NCI-H1694 (cell line): Measurements from ENCODE around the gene DNAJC3.
"Not testable (repeated sequence)": the region's sequence is repeated elsewhere in the genome, so short reads cannot be mapped to it uniquely, and the experiment has no call there.

Experiments
- DNase-seq: peaks from one replicate; lab custom pipeline; 2025; lab: John Stamatoyannopoulos, UW

Gene DNAJC3

DNA sequence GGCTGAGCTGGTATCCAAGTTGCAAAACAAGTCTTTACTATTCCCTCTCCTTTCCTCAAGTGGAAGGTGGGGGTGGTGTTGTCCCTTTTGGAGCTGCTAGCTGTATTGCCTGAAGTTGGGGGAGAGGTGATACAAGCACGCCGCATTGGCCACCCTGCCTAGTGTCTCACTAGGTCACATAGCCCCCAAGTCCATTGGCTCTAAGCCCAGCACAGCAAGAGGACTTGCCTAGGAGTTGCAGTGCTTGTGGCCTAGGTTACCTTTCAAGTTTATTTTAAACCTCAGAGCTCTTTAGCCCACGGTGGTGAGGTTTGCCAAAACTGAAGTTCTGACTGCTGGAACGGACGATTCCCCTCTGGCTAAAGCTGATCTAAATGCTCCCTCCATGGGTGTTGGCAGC is 5.3 kb upstream of the DNAJC3 start:
- DNase-seq, result no peak

GRCh38 chr13:95676105-95676761 is 706 bp upstream of the DNAJC3 start:
- DNase-seq, result no peak

DNA sequence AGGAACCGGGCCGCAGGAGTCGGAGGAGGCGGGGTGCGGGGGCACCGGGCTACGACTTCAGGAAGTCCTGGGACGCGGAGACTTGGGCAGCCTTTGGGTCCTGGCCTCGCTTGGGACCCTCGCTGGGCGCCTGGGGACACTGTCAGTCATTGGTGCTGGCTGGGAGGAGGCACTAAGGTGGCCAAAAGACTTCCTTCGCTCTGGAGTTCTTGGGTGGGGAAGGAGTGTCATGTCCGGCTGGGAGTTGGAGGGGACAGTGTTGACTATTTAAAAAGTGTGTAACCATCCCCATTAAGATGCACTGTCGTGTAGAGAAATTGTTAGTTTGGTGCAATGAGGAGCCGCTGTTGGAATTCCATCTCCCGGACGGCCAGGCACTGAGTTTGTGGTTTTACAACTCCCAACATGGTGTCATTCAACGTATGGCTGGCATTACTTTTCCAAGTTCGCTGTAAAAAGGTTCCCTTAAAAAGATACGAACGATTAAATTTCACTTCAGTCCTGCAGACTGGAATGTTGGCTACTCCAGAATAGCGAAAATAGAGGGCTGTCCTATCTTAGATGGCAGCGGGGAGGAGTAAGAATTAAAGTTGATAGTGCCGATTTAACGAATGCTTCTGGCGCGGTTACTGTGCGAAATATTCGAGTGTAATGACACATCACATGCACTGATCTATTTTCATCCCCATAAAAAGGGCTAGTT is 776 bp downstream of the DNAJC3 start:
- DNase-seq, result no peak

- DNase-seq, result no peak
Observed at GRCh38 chr13:95678967-95679366, 2.0 kb downstream of the DNAJC3 start.

GRCh38 chr13:95679722-95680121 is 2.8 kb downstream of the DNAJC3 start:
- no peak for DNase-seq

DNA sequence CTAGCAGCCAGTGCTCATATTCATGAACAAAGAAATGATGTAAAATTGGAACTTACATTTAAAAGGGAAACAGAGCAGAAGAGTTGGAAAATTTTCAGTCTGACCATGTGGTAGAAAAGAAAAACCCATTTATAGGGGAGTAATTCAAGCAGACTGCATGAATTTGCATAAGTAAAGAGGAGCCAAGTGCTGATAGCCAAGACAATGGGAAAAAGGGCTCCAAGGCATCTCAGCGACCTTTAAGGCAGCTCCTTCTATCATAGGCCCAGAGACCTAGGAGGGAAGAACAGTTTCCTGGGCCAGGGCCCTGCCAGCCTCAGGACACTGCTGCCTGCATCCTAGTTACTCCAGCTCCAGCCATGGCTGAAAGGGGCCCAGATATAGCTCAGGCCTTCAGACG is 7.5 kb downstream of the DNAJC3 start:
- DNase-seq, result no peak

GRCh38 chr13:95684960-95685359 is 8.0 kb downstream of the DNAJC3 start:
- DNase-seq, result not testable (repeated sequence)

DNA sequence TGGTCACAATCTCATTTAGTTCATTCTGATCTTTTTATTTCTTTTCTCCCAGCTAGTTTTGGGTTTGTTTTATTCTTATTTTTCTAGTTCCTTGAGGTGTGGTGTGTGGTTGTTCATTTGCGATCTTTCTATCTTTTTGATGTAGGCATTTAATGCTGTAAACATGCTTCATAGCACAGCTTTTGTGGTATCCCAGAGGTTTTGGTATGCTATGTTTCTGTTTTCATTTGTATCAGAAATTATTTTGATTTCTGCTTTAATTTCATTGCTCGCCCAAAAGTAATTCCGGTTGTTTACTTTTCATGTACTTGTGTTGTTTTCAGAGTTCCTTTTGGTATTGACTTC is 12.6 kb downstream of the DNAJC3 start:
- no peak for DNase-seq

DNA sequence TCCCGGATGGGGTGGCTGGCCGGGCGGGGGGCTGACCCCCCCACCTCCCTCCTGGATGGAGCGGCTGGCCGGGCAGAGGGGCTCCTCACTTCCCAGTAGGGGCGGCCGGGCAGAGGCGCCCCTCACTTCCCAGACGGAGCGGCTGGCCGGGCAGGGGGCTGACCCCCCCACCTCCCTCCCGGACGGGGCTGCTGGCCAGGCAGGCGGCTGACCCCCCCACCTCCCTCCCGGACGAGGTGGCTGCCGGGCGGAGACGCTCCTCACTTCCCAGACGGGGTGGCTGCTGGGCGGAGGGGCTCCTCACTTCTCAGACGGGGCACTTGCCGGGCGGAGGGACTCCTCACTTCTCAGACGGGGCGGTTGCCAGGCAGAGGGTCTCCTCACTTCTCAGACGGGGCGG is 14.0 kb downstream of the DNAJC3 start:
- not testable (repeated sequence) for DNase-seq

DNA sequence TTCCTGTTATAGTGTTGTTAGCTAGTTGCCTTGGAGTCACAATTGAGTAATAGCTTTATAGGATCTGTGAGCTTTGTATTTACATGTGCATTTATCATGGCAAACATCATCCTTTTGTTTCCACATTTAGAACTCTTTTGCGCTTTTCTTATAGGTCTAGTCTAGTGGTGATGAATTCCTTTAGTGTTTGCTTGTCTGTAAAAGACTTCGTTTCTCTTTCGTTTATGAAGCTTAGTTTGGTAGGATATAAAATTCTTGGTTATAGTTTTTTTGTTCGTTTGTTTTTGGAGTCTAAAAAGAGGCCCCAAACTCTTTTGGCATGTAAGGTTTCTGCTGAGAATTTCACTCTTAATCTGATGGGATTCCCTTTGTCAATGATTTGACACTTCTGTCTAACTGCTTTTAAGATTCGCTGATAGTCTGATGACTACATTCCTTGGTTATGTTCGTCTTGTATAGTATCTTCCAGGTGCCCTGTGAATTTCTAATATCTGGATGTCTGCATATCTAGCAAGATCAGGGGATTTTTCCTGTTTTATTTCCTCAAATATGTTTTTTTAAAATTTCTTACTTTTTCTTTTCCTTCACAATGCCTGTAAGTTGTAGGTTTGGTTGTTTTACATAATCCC is 20.2 kb downstream of the DNAJC3 start:
- DNase-seq, result no peak

DNA sequence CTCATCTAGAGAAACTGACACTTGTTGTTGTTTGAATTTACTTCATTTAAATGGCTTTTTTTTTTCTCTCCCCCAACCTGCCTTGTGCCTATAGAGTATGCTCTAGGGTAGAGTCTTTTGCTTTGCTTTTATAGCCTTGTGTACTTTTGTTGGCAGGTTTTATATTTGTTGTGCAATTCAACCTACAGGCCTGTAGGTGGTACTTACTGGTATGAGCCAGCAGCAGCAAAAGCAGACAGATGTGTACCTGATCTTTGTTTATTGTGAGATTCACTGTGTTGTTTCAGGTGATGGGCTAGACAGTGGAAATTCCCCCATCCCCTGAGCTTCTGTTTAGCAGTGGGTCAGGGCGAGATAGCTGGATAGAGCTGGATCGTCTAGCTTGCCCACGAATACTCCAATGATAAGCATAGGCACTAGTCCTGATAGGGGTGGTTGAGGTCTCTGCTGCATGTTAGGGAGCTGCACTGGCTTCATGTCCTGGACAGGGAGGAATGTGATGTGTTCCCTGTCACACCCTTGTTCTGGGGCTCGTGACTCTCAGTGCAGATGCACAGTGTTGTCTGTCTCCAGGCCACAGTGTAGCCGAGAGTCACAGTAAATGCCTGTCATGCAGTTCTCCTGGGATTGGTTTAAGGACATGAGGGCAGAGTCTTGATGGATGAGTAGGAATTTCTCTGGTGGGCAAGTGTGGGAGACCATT is 21.3 kb downstream of the DNAJC3 start:
- no peak for DNase-seq

GRCh38 chr13:95703576-95703975 is 26.6 kb downstream of the DNAJC3 start:
- DNase-seq, result no peak

GRCh38 chr13:95704510-95704909 is 27.6 kb downstream of the DNAJC3 start:
- DNase-seq, result peak; percentile 30

GRCh38 chr13:95706356-95706755 is 29.4 kb downstream of the DNAJC3 start:
- no peak for DNase-seq

GRCh38 chr13:95707035-95707434 is 30.1 kb downstream of the DNAJC3 start:
- DNase-seq, result no peak

DNA sequence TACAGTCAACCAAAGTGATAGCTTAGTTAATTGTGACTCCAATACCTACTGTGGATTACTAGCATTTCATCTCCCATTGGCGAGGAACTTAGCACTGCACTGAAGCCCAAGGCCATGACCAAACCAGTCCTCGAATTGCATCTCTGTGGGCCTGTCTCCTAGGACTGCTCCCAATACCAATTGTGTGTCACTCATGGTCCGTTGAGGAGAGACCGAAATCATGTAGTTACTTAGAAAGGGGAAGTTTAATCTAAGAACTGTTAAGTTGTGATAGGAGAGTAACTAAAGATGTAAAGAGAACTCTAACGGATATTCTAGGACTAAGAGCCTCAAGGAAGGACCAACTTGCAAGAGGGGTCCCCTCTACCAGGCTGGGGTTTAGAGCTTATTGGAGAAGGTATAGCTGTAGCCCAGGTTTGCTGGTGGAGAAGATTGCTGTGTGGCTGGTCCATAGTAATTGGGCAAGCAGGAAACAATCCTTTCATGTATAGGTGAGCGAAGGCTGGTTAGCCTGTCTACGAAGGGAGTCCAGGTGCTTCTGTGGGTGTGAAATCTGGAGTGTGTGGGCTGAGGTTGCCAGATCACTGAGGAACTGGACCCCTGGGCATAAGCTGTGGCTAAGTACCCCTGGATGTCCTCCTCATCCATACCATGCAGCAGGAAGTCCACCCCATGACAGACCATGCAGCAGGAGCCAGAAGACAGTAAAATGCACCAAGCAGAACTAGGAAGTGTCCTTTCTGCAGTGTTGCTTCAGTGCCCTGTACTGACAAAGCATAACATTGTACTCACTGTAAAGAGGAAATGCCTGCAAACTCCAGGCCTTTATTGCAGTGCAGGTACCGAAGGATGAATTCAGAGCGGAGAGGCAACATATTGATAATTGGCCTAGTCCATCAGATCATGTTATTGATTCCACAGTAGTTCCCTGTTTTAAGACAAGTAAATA is 30.8 kb downstream of the DNAJC3 start:
- DNase-seq, result no peak

- no peak for DNase-seq
Observed at GRCh38 chr13:95708391-95708774, 31.4 kb downstream of the DNAJC3 start.

GRCh38 chr13:95708811-95709500 is 32.0 kb downstream of the DNAJC3 start:
- DNase-seq, result no peak

DNA sequence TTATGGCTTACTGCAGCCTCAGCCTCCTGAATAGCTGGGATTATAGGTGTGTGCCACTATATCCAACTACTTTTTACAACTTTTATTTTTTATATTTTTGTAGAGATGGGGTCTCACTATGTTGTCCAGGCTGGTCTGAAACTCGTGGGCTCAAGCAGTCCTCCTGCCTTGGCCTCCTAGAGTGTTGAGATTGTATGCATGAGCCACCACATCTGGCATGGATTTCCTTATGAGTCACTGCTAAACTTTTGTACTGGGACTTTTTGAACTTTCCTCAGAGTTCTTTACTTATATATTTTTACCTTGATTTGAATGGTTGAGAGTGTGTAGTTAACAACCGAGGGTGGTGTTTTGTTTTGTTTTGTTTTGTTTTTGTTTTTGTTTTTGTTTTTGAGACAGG is 33.4 kb downstream of the DNAJC3 start:
- DNase-seq, result no peak

- DNase-seq, result not testable (repeated sequence)
Observed at GRCh38 chr13:95712846-95713245, 35.9 kb downstream of the DNAJC3 start.

- DNase-seq, result no peak
Observed at GRCh38 chr13:95713651-95714050, 36.7 kb downstream of the DNAJC3 start.
